ENCODE data around the gene CBX4. TPM values are rescaled to one million over a fixed set of nuclear protein-coding genes. Genes with fewer than 3 reads are reported as not detected.

CBX4 gene
- total and polyA plus RNA-seq, 2 of the 13 experiments (the other 11 are each of a cell fraction or from before 2014, with no cell fraction given), result 25.8 to 50.8 TPM

DNA sequence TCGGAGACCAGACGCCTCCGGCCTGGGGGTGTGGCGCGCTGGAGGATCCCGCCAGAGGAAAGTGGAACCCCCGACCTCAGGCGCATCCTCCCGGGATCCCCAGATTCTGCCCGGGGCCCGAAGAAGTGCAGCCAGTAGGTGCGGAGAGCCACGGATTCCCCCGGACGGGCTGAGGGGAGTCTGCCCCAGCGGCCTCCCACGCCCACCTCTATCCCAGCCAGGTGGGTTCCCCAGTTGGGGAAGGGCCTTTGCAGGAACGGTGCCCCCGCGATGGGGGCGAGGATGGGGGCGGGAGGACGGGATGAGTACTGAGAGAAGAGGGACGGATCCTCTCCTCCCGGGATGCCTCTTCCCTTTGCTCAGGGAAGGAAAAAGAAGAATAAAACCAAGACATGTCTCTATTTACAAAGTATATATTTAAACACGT lies 47.5 kb downstream of the CBX4 start:
- H4K20me1 ChIP-seq (ENCODE audit: insufficient read depth, low read length), result no peaks in the 10 kb centered on the region
- no peak overlapping the region for H2AFZ ChIP-seq (ENCODE audit: low read length)
- TF ChIP-seq, protein P1, sequence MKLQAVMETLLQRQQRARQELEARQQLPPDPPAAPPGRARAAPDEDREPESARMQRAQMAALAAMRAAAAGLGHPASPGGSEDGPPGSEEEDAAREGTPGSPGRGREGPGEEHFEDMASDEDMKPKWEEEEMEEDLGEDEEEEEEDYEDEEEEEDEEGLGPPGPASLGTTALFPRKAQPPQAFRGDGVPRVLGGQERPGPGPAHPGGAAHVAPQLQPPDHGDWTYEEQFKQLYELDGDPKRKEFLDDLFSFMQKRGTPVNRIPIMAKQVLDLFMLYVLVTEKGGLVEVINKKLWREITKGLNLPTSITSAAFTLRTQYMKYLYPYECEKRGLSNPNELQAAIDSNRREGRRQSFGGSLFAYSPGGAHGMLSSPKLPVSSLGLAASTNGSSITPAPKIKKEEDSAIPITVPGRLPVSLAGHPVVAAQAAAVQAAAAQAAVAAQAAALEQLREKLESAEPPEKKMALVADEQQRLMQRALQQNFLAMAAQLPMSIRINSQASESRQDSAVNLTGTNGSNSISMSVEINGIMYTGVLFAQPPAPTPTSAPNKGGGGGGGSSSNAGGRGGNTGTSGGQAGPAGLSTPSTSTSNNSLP (IDR thresholded peaks at IDR 0.05; ENCODE audit: low read depth, low read length), result no peak
- TF ChIP-seq ZNF768 (CRISPR knock-in tag; IDR thresholded peaks at IDR 0.05) (0 out of 2 replicates have a peak, but pooled peaks have one; percentile 11), EZH2 (conservative IDR thresholded peaks at IDR 0.05; ENCODE audit: low read depth, low read length) (peak; percentile 96), AGO2 (optimal IDR thresholded peaks at IDR 0.05; ENCODE audit: low read depth, low read length) (peak; percentile 59)
- peaks cover 55% of the 10 kb centered on the region for H3K4me1 ChIP-seq (ENCODE audit: insufficient read depth, low read length)
- peaks cover 18 to 48% of the 10 kb centered on the region in 2 experiments for H3K27me3 ChIP-seq (ENCODE audit: control insufficient read depth in 1 of 2, insufficient read depth in 2 of 2, low read length in 2 of 2)
- no TSS peak for BruUV-seq (replicated peaks)
- CTCF ChIA-PET (ENCODE audit: low intra/inter-chr PET ratio, low total read pairs), result no interaction called here
- no peak overlapping the region for H3K27ac ChIP-seq (ENCODE audit: extremely low read length, insufficient read depth, low read length)
- no peaks in the 10 kb centered on the region for H3K9me3 ChIP-seq (ENCODE audit: low read length)
- WGBS (ENCODE audit: low lambda C conversion rate), result 28% methylated on average over 24 of the region's 26 CpGs
- POLR2A ChIA-PET, result interaction anchor here (1.4 kb wide), 1 partner anchor 48 kb away, joined by 4 read pairs; the partner anchor contains the start of gene CBX4
- peak overlapping the region in 1 of 3 experiments; percentile 54; a peak in 1 of 6 replicates for H3K4me3 ChIP-seq (replicated peaks in 1 of 3; ENCODE audit: insufficient read depth in 1 of 3, low read depth in 2 of 3, low read length in 3 of 3)
- peaks cover 10% of the 10 kb centered on the region for H3K79me2 ChIP-seq (ENCODE audit: insufficient read depth, low read length)
- DNase-seq (ENCODE audit: low spot score), result no peak
- no peak for FAIRE-seq
- ATAC-seq, result no peak
- peak overlapping the region; percentile 49 for H3K4me2 ChIP-seq (ENCODE audit: low read depth, low read length)
- peaks cover 5 to 9% of the 10 kb centered on the region in 2 experiments; a peak in 4 of 5 replicates for H3K36me3 ChIP-seq (replicated peaks in 1 of 2; ENCODE audit: control insufficient read depth in 1 of 2, insufficient read depth in 2 of 2, low read length in 2 of 2)
- intact Hi-C loops (cut with micrococcal nuclease; ENCODE audit: unreplicated experiment) (no loop called here), in situ Hi-C loops (cut with HindIII; ENCODE audit: extremely low pct_ligation_motif_present, low pct_unique_long_range_greater_than_20kb) (no loop called here)
- H3K9ac ChIP-seq (ENCODE audit: insufficient read depth, low read depth, low read length), result no peak overlapping the region
